ENCODE results near the gene MALRD1.

Gene MALRD1

DNA sequence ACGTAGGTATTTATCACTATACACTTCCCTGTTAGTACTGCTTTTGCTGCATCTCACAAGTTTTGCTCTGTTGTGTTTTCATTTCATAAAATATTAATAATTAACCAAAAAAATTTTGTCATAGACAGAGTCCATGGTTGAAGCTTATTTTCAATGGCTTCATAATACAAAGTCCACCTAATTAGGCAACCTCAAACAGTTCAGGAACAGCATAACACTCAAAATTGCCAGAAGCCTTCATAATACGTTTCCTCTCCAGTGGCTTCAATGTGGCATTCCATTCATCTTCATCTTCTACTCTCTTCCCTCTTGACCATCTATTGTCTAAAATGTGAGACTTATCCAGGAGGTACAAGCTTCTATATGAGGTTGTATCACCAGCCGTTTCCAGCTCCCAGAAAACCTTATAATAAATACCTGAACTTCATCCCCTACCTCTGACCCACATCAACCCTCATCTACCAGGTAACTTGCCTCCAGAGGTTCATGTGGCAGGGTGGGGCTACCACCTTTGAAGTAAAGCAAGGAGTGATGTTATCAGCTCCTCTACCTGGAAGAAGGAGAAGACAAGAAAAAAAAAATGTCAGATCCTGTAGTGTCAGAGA, 337.3 kb downstream of the MALRD1 start:
- no peak overlapping the region for H3K27ac ChIP-seq (ENCODE audit: low read depth, low read length)
- H3K9me3 ChIP-seq (ENCODE audit: low read length): no peaks in the 10 kb centered on the region
- no peak overlapping the region for H3K4me3 ChIP-seq (ENCODE audit: low read depth in 1 of 2, low read length in 2 of 2)
- no peaks in the 10 kb centered on the region for H3K4me1 ChIP-seq (ENCODE audit: insufficient read depth, low read length)
- H3K9ac ChIP-seq (ENCODE audit: low read length): no peak overlapping the region
- no peaks in the 10 kb centered on the region for H3K36me3 ChIP-seq (ENCODE audit: insufficient read depth, low read length)
- no peaks in the 10 kb centered on the region for H3K27me3 ChIP-seq (ENCODE audit: control insufficient read depth in 1 of 2, insufficient read depth in 2 of 2, low read length in 2 of 2)

GRCh38 chr10:19408924-19409323, 360.3 kb downstream of the MALRD1 start:
- Histone ChIP-seq H3K36me3 (ENCODE audit: insufficient read depth, low read length) (no peaks in the 10 kb centered on the region), H3K9me3 (ENCODE audit: low read length) (no peaks in the 10 kb centered on the region), H3K9ac (ENCODE audit: low read length) (no peak overlapping the region), H3K27ac (ENCODE audit: low read depth, low read length) (no peak overlapping the region), H3K4me3 (ENCODE audit: low read depth in 1 of 2, low read length in 2 of 2) (no peak overlapping the region), H3K4me1 (ENCODE audit: insufficient read depth, low read length) (no peaks in the 10 kb centered on the region), H3K27me3 (ENCODE audit: control insufficient read depth in 1 of 2, insufficient read depth in 2 of 2, low read length in 2 of 2) (no peaks in the 10 kb centered on the region)

DNA sequence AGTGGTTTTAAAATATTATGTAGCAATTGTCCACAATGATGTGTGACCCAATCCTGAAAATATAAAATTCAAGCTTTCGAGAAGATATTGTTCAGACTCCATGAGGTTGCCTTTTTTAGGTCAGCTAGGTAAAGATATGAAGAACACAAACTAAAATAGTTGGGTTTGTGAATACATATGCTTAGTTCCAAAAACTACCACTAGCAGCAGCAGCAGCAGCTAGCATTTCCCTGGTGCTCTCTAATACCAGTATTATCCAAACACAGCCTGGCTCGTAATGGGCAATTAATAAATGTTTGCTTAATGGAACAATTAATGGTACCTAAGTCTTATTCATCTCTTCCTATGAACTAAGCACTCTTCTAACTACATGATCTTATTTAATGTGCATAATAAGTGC, 362.5 kb downstream of the MALRD1 start:
- Histone ChIP-seq H3K27me3 (ENCODE audit: control insufficient read depth in 1 of 2, insufficient read depth in 2 of 2, low read length in 2 of 2) (no peaks in the 10 kb centered on the region), H3K9me3 (ENCODE audit: low read length) (no peaks in the 10 kb centered on the region), H3K9ac (ENCODE audit: low read length) (no peak overlapping the region), H3K4me1 (ENCODE audit: insufficient read depth, low read length) (no peaks in the 10 kb centered on the region), H3K36me3 (ENCODE audit: insufficient read depth, low read length) (no peaks in the 10 kb centered on the region), H3K4me3 (ENCODE audit: low read depth in 1 of 2, low read length in 2 of 2) (no peak overlapping the region), H3K27ac (ENCODE audit: low read depth, low read length) (no peak overlapping the region)

- Histone ChIP-seq H3K9me3 (ENCODE audit: low read length) (no peaks in the 10 kb centered on the region), H3K4me1 (ENCODE audit: insufficient read depth, low read length) (no peaks in the 10 kb centered on the region), H3K9ac (ENCODE audit: low read length) (no peak overlapping the region)
Measured at GRCh38 chr10:19412531-19412930, 363.9 kb downstream of the MALRD1 start.

GRCh38 chr10:19416164-19416563, 367.6 kb downstream of the MALRD1 start:
- no peaks in the 10 kb centered on the region for H3K36me3 ChIP-seq (ENCODE audit: insufficient read depth, low read length)
- no peaks in the 10 kb centered on the region for H3K27me3 ChIP-seq (ENCODE audit: control insufficient read depth in 1 of 2, insufficient read depth in 2 of 2, low read length in 2 of 2)
- H3K4me3 ChIP-seq (ENCODE audit: low read depth in 1 of 2, low read length in 2 of 2): no peak overlapping the region
- no peak overlapping the region for H3K9ac ChIP-seq (ENCODE audit: low read length)
- H3K9me3 ChIP-seq (ENCODE audit: low read length): no peaks in the 10 kb centered on the region
- H3K4me1 ChIP-seq (ENCODE audit: insufficient read depth, low read length): no peaks in the 10 kb centered on the region
- H3K27ac ChIP-seq (ENCODE audit: low read depth, low read length): no peak overlapping the region

More at GRCh38 chr10:19412531-19412930, 363.9 kb downstream of the MALRD1 start:
- H3K36me3 ChIP-seq (ENCODE audit: insufficient read depth, low read length): no peaks in the 10 kb centered on the region
- no peak overlapping the region for H3K4me3 ChIP-seq (ENCODE audit: low read depth in 1 of 2, low read length in 2 of 2)
- no peaks in the 10 kb centered on the region for H3K27me3 ChIP-seq (ENCODE audit: control insufficient read depth in 1 of 2, insufficient read depth in 2 of 2, low read length in 2 of 2)
- no peak overlapping the region for H3K27ac ChIP-seq (ENCODE audit: low read depth, low read length)

DNA sequence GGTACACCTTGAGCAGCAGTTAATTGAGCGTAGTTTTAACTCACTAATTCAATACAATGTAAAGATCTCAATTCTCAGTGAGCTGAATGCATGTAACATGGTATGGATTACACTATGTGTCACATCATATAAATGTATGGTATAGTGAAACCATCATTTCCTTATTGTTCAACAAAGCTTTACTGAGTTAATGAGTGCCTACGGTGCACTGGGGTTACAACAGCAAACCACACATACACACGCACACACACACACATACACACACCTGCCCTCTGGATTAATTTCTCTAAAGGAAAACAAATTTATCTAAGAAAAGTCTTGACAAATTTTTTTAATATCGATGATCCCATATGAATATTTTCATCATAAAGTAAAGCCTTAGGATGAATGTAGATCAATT, 369.1 kb downstream of the MALRD1 start:
- no peak overlapping the region for H3K9ac ChIP-seq (ENCODE audit: low read length)
- no peak overlapping the region for H3K27ac ChIP-seq (ENCODE audit: low read depth, low read length)
- no peaks in the 10 kb centered on the region for H3K27me3 ChIP-seq (ENCODE audit: control insufficient read depth in 1 of 2, insufficient read depth in 2 of 2, low read length in 2 of 2)
- no peaks in the 10 kb centered on the region for H3K36me3 ChIP-seq (ENCODE audit: insufficient read depth, low read length)
- H3K4me3 ChIP-seq (ENCODE audit: low read depth in 1 of 2, low read length in 2 of 2): no peak overlapping the region
- no peaks in the 10 kb centered on the region for H3K4me1 ChIP-seq (ENCODE audit: insufficient read depth, low read length)
- H3K9me3 ChIP-seq (ENCODE audit: low read length): no peaks in the 10 kb centered on the region

- Histone ChIP-seq H3K4me3 (ENCODE audit: low read depth in 1 of 2, low read length in 2 of 2) (no peak overlapping the region), H3K9ac (ENCODE audit: low read length) (no peak overlapping the region), H3K4me1 (ENCODE audit: insufficient read depth, low read length) (no peaks in the 10 kb centered on the region), H3K36me3 (ENCODE audit: insufficient read depth, low read length) (no peaks in the 10 kb centered on the region), H3K9me3 (ENCODE audit: low read length) (no peaks in the 10 kb centered on the region), H3K27ac (ENCODE audit: low read depth, low read length) (no peak overlapping the region), H3K27me3 (ENCODE audit: control insufficient read depth in 1 of 2, insufficient read depth in 2 of 2, low read length in 2 of 2) (no peaks in the 10 kb centered on the region)
Measured at GRCh38 chr10:19421674-19422073, 373.1 kb downstream of the MALRD1 start.

GRCh38 chr10:19426034-19426433, 377.4 kb downstream of the MALRD1 start:
- no peaks in the 10 kb centered on the region for H3K4me1 ChIP-seq (ENCODE audit: insufficient read depth, low read length)
- no peaks in the 10 kb centered on the region for H3K9me3 ChIP-seq (ENCODE audit: low read length)
- H3K27me3 ChIP-seq (ENCODE audit: control insufficient read depth in 1 of 2, insufficient read depth in 2 of 2, low read length in 2 of 2): no peaks in the 10 kb centered on the region
- H3K9ac ChIP-seq (ENCODE audit: low read length): no peak overlapping the region
- H3K4me3 ChIP-seq (ENCODE audit: low read depth in 1 of 2, low read length in 2 of 2): no peak overlapping the region
- no peaks in the 10 kb centered on the region for H3K36me3 ChIP-seq (ENCODE audit: insufficient read depth, low read length)
- no peak overlapping the region for H3K27ac ChIP-seq (ENCODE audit: low read depth, low read length)

DNA sequence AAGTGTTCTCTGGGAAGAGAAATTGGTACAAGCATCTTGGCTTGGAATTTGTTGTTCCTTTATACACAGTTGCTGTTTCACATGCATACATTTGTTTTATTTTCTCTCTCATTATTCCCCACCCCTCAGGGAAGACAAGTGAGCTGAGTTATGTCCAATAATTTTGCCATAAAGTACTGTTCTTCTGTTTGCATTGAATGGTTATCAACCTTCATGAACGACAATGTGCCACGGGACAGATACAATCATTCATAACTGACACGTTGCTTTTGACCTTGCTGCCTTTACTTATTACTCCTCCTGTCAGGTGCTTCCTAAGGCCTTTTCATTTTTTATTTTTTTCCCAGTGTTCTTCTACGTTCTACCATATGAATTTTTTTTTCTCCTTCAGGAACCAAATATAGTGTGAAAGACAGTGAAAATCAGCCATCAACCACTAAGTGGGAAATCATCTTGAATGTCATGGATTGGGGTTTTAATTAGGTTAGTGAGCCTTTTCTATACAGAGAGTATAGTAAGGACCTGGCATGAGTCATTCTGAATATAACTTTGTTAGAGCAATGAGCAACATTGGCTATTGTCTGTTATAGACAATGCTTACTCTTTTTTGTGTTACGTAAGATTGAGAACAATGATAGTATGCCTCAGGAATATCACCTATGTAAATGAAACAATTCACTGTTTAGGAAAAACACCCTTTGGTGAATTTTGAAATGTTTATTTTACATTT, 383.2 kb downstream of the MALRD1 start:
- Histone ChIP-seq H3K4me1 (ENCODE audit: insufficient read depth, low read length) (no peaks in the 10 kb centered on the region), H3K27me3 (ENCODE audit: control insufficient read depth in 1 of 2, insufficient read depth in 2 of 2, low read length in 2 of 2) (no peaks in the 10 kb centered on the region), H3K36me3 (ENCODE audit: insufficient read depth, low read length) (no peaks in the 10 kb centered on the region), H3K9me3 (ENCODE audit: low read length) (no peaks in the 10 kb centered on the region), H3K27ac (ENCODE audit: low read depth, low read length) (no peak overlapping the region), H3K4me3 (ENCODE audit: low read depth in 1 of 2, low read length in 2 of 2) (no peak overlapping the region), H3K9ac (ENCODE audit: low read length) (no peak overlapping the region)

- H3K4me3 ChIP-seq (ENCODE audit: low read depth in 1 of 2, low read length in 2 of 2): no peak overlapping the region
- no peaks in the 10 kb centered on the region for H3K4me1 ChIP-seq (ENCODE audit: insufficient read depth, low read length)
- no peaks in the 10 kb centered on the region for H3K36me3 ChIP-seq (ENCODE audit: insufficient read depth, low read length)
- H3K27me3 ChIP-seq (ENCODE audit: control insufficient read depth in 1 of 2, insufficient read depth in 2 of 2, low read length in 2 of 2): no peaks in the 10 kb centered on the region
- H3K9ac ChIP-seq (ENCODE audit: low read length): no peak overlapping the region
- H3K9me3 ChIP-seq (ENCODE audit: low read length): no peaks in the 10 kb centered on the region
- H3K27ac ChIP-seq (ENCODE audit: low read depth, low read length): no peak overlapping the region
Measured at GRCh38 chr10:19449860-19450259, 401.3 kb downstream of the MALRD1 start.

DNA sequence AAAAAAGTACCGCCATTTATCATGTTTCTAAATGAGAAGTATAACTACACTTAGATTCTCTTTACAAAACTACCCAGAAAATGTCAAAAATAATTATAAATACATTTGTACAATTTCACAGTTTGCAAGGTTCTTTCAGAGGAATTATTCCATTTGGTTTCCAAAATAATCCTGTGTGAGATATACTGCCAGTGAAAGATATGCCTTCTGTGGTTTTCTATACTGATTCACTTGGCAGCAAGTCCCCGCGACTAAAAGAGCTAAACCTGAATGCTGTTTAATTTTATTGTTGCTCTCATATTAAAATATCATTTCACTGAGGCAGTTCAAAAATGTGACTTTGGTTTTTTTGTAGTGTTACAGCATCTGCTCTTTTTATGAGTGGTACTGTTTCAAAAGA, 402.8 kb downstream of the MALRD1 start:
- H3K36me3 ChIP-seq (ENCODE audit: insufficient read depth, low read length): no peaks in the 10 kb centered on the region
- no peaks in the 10 kb centered on the region for H3K27me3 ChIP-seq (ENCODE audit: control insufficient read depth in 1 of 2, insufficient read depth in 2 of 2, low read length in 2 of 2)
- no peaks in the 10 kb centered on the region for H3K4me1 ChIP-seq (ENCODE audit: insufficient read depth, low read length)
- no peak overlapping the region for H3K4me3 ChIP-seq (ENCODE audit: low read depth in 1 of 2, low read length in 2 of 2)
- no peaks in the 10 kb centered on the region for H3K9me3 ChIP-seq (ENCODE audit: low read length)
- H3K9ac ChIP-seq (ENCODE audit: low read length): no peak overlapping the region
- no peak overlapping the region for H3K27ac ChIP-seq (ENCODE audit: low read depth, low read length)

DNA sequence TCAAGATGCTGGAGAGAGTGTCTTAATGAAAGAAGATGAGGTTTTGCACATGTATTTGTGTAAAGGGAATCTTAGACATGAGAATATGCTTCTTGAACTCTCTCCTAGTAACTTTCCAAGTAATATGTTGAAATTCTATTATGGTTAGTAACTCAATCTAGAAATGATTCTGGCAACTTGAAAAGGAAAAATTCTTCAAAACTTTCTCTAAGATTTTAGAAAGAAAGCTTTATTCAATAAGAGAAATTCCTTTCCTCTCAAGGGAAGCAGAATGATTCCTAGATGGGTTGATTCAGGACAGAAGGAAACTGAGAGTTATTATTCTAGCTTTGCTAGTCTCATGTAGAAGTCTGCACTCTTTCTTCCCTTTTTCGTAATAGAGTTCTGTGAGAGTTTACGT, 403.3 kb downstream of the MALRD1 start:
- H3K27me3 ChIP-seq (ENCODE audit: control insufficient read depth in 1 of 2, insufficient read depth in 2 of 2, low read length in 2 of 2): no peaks in the 10 kb centered on the region

More for the DNA sequence above, 403.3 kb downstream of the MALRD1 start:
- Histone ChIP-seq H3K36me3 (ENCODE audit: insufficient read depth, low read length) (no peaks in the 10 kb centered on the region), H3K4me1 (ENCODE audit: insufficient read depth, low read length) (no peaks in the 10 kb centered on the region), H3K9ac (ENCODE audit: low read length) (no peak overlapping the region), H3K9me3 (ENCODE audit: low read length) (no peaks in the 10 kb centered on the region), H3K4me3 (ENCODE audit: low read depth in 1 of 2, low read length in 2 of 2) (no peak overlapping the region), H3K27ac (ENCODE audit: low read depth, low read length) (no peak overlapping the region)

Measured in muscle layer of colon (tissue), 2 donors.